B cell (primary cell): ENCODE results near the gene MYD88.

Experiments
- EZH2 ChIP-seq: IDR thresholded peaks from 2 replicates; pipeline ENCODE4 v1.6.1; 2012; ENCODE audit warnings: borderline replicate concordance, low read depth, mild to moderate bottlenecking, moderate library complexity, low read length; ENCODE audit not compliant: insufficient read depth, poor library complexity, severe bottlenecking
- TF ChIP-seq, protein P1 (sequence below): fragments of 200-600 bp; IDR thresholded peaks from one replicate; pipeline ENCODE4 v1.8.0; 2022; ENCODE audit warnings: antibody characterized with exemption, mild to moderate bottlenecking

DNA sequence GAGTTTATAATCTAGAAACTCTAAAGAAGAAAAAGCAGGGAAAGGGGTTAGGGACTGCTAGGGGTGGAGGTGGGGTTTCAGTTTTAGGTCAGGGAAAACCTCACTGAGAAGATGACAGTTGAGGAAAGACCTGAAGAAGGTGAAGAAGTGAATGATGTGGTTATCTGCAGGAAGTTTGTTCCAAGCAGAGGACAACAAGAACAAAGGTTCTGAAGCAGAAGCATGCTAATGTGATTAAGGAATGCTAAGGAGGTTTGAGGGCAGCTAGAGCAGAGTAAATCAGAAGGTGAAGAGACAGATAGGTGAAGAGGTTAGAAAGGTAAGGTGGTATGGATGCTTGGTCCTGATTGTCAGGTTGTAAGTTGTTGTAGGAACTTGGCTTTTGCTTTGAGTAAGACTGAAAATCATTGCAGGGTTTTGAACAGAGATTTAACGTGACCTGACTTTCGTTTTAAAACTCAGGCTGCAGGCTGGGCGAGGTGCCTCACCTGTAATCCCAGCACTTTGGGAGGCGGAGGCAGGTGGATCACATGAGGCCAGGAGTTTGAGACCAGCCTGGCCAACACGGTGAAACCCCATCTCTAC lies 35.5 kb downstream of the MYD88 start:
- TF ChIP-seq, protein P1, sequence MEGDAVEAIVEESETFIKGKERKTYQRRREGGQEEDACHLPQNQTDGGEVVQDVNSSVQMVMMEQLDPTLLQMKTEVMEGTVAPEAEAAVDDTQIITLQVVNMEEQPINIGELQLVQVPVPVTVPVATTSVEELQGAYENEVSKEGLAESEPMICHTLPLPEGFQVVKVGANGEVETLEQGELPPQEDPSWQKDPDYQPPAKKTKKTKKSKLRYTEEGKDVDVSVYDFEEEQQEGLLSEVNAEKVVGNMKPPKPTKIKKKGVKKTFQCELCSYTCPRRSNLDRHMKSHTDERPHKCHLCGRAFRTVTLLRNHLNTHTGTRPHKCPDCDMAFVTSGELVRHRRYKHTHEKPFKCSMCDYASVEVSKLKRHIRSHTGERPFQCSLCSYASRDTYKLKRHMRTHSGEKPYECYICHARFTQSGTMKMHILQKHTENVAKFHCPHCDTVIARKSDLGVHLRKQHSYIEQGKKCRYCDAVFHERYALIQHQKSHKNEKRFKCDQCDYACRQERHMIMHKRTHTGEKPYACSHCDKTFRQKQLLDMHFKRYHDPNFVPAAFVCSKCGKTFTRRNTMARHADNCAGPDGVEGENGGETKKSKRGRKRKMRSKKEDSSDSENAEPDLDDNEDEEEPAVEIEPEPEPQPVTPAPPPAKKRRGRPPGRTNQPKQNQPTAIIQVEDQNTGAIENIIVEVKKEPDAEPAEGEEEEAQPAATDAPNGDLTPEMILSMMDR: no peak
- no peak for TF ChIP-seq EZH2
